Measurements from ENCODE around the gene USP32. TPM values are rescaled to one million over a fixed set of nuclear protein-coding genes. Genes with fewer than 3 reads are reported as not detected.
"Not testable (repeated sequence)": the region's sequence is repeated elsewhere in the genome, so short reads cannot be mapped to it uniquely, and the experiment has no call there.

The USP32 gene
- polyA plus RNA-seq, 1 experiment = 40.7 TPM

GRCh38 chr17:60352071-60352470 is 39.9 kb downstream of the USP32 start:
- Histone ChIP-seq H3K27ac (ENCODE audit: low read depth, low read length) (no peak overlapping the region), H3K4me3 (ENCODE audit: low read depth, low read length) (no peak overlapping the region), H3K9me3 (ENCODE audit: control insufficient read depth, insufficient read depth, low read length) (no peaks in the 10 kb centered on the region), H3K27me3 (ENCODE audit: control insufficient read depth, insufficient read depth, low read length) (no peaks in the 10 kb centered on the region)
- DNase-seq (ENCODE audit: low read depth, low spot score) = no peak
- ChIA-PET POLR2A (no interaction called here), CTCF (no interaction called here)
- no peak for TF ChIP-seq CTCF (IDR thresholded peaks at IDR 0.05; ENCODE audit: low read depth, low read length)

- Histone ChIP-seq H3K27ac (ENCODE audit: low read depth, low read length) (no peak overlapping the region), H3K4me3 (ENCODE audit: low read depth, low read length) (no peak overlapping the region), H3K27me3 (ENCODE audit: control insufficient read depth, insufficient read depth, low read length) (no peaks in the 10 kb centered on the region), H3K9me3 (ENCODE audit: control insufficient read depth, insufficient read depth, low read length) (no peaks in the 10 kb centered on the region)
- ChIA-PET CTCF (interaction anchor here (0.7 kb wide), 1 partner anchor 23 kb away, joined by 3 read pairs; no protein-coding TSS in a partner anchor), POLR2A (no interaction called here)
- TF ChIP-seq CTCF (IDR thresholded peaks at IDR 0.05; ENCODE audit: low read depth, low read length) = no peak
- no peak for DNase-seq (ENCODE audit: low read depth, low spot score)
Observed at GRCh38 chr17:60351012-60351695, 40.8 kb downstream of the USP32 start.

- CTCF ChIA-PET = interaction anchor here (0.6 kb wide), 1 partner anchor 121 kb away, joined by 4 read pairs; no protein-coding TSS in a partner anchor
Observed at GRCh38 chr17:60348616-60349015, 43.3 kb downstream of the USP32 start.

GRCh38 chr17:60345233-60345632 is 46.7 kb downstream of the USP32 start:
- ChIA-PET POLR2A (no interaction called here), CTCF (no interaction called here)
- Histone ChIP-seq H3K9me3 (ENCODE audit: control insufficient read depth, insufficient read depth, low read length) (no peaks in the 10 kb centered on the region; the same call in 1 of the 2 replicates), H3K27me3 (ENCODE audit: control insufficient read depth, insufficient read depth, low read length) (no peaks in the 10 kb centered on the region), H3K4me3 (ENCODE audit: low read depth, low read length) (no peak overlapping the region), H3K27ac (ENCODE audit: low read depth, low read length) (no peak overlapping the region)
- DNase-seq (ENCODE audit: low read depth, low spot score) = no peak
- TF ChIP-seq CTCF (IDR thresholded peaks at IDR 0.05; ENCODE audit: low read depth, low read length) = no peak

More at GRCh38 chr17:60348616-60349015, 43.3 kb downstream of the USP32 start:
- POLR2A ChIA-PET = no interaction called here
- H3K9me3 ChIP-seq (ENCODE audit: control insufficient read depth, insufficient read depth, low read length) = no peaks in the 10 kb centered on the region
- no peak for DNase-seq (ENCODE audit: low read depth, low spot score)
- H3K27me3 ChIP-seq (ENCODE audit: control insufficient read depth, insufficient read depth, low read length) = no peaks in the 10 kb centered on the region
- H3K4me3 ChIP-seq (ENCODE audit: low read depth, low read length) = no peak overlapping the region
- H3K27ac ChIP-seq (ENCODE audit: low read depth, low read length) = no peak overlapping the region
- no peak for TF ChIP-seq CTCF (IDR thresholded peaks at IDR 0.05; ENCODE audit: low read depth, low read length)

- H3K27me3 ChIP-seq (ENCODE audit: control insufficient read depth, insufficient read depth, low read length); H3K4me3 ChIP-seq (ENCODE audit: low read depth, low read length); H3K27ac ChIP-seq (ENCODE audit: low read depth, low read length); H3K9me3 ChIP-seq (ENCODE audit: control insufficient read depth, insufficient read depth, low read length); CTCF ChIA-PET; DNase-seq (ENCODE audit: low read depth, low spot score): not testable (repeated sequence)
- POLR2A ChIA-PET = interaction anchor here (0.7 kb wide), 1 partner anchor 214 kb away, joined by 4 read pairs; no protein-coding TSS in a partner anchor
Observed at GRCh38 chr17:60342492-60342891, 49.4 kb downstream of the USP32 start.

All from AG04450 (cell line).